ENCODE results near the gene PCDHA12.

GRCh38 chr5:140842798-140843733 is 32.0 kb upstream of the PCDHA12 start:
- TF ChIP-seq CTCF (IDR thresholded peaks at IDR 0.05; ENCODE audit: low read depth, low read length) (no peak), EZH2phosphoT487 (IDR thresholded peaks at IDR 0.05; ENCODE audit: low read depth) (no peak)
